ENCODE measurements around the gene B3GNT9.
"Not testable (repeated sequence)": the region's sequence is repeated elsewhere in the genome, so short reads cannot be mapped to it uniquely, and the experiment has no call there.

Gene B3GNT9

DNA sequence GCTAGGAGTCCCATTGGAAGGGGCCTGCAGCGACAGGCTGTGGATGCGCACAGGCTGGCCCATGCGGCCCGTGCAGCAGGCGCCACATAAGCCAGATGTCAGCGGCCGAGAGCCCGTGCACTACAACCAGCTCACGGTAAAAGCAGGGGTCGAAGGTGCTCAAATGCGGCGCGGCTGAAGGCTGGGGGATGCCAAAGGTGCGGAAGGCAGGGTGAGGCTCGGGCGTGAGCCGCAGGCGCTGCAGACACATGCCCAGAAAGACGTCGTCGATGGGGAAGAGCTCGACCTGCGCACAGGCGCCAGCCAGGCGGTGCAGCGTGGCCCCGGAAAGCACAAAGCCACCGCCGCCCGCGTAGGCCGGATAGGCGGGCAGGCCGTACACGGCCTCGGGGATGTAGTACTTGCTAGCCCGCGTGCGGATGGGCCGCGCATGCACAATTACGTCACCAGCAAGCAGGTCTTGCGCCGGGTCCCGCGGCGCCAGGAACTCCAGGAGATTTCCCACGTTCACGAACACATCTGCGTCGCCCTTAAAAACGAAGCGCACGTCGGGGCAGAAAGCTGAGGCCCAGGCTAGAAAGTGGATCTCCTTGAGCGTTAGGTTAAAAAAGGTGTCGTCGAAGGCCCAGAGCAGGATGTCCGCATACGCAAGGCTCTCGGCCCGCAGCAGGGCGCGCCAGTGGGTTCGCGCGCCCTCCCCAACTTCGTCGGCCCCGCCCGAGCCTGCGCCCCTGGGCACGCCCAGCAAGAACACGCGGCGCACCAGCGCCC lies 1.3 kb downstream of the B3GNT9 start:
- DNase-seq: no peak

DNA sequence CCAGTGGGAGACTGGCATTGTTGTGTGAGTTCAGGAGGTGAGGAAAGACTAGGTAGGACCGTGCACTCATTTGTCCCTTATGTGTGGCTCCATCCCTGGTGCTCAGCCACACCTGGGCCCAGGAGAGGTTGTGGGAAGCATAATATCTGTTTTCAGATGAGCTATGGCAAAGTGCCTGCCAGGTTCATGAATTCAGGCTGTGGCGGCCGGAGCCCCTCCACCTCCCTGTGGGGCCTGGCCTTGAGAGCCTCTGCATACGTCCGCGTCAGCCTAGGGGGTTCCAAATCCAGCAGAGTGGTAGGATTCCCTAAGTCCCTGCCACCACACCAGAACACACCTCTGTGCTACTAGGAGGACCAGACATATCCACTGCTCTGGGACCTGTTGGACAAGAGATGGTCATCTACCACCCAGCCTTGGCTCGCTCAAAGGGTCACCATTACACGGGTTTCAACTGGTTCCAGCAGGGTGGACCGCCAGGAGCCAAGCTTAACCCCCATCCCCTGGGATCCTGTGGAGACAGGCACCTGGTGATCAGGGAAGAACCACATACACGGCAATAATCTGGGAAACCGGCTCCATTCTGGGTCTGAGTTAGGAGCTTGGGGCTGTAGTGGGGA lies 2.0 kb downstream of the B3GNT9 start:
- DNase-seq: no peak

DNA sequence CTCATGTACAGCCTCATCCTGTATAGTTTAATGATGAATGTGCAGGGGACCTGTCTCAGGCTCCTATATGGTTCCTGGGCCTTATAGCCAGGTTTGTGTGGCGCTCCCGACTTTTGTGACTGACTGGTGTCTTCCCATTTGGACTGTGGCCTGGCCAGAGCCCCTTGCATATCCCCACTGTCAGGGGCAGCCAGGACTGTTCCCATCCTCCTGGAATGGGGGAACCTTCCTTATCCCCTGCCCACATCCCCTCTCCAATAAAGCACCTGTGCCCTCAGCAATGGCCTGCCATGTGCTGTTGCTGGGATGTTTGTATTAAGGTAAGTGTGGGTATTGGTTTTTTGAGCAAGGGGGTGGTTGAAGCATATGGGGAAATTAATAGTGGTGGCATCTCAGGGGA lies 2.6 kb downstream of the B3GNT9 start:
- no peak for DNase-seq

DNA sequence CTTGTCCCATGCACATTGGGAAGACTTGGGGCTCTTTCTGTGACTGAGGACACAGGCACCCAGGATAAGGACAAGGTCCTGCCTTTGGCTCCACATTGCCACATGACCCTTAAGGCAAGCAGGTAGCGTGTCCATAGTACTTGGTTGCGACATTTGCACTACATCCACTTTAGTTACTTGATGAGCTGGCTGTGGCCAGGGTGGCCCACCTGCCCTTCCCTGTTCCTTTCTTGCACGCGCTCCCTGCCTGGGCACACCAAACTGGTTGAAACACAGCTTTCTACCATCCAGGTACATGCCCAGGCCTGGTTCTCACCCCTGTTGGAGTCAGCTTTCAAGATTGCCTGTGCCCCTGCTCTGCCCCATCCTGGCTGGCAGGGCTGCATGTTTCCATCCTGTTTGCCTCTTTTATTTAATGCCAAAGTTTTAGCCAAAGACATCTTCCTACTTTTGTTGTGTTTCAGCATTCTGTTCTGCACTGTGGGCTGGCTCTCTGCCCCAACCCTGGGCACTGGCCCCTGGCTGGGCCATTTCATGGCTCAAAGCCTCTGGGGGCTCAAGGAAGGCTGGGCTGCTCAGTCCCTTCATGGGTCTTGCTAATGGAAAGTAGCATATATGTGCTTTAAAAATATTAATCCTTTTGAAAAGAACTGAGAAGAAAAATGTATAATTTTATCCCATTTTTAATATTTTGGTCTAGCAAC lies 3.2 kb downstream of the B3GNT9 start:
- no peak for DNase-seq

DNA sequence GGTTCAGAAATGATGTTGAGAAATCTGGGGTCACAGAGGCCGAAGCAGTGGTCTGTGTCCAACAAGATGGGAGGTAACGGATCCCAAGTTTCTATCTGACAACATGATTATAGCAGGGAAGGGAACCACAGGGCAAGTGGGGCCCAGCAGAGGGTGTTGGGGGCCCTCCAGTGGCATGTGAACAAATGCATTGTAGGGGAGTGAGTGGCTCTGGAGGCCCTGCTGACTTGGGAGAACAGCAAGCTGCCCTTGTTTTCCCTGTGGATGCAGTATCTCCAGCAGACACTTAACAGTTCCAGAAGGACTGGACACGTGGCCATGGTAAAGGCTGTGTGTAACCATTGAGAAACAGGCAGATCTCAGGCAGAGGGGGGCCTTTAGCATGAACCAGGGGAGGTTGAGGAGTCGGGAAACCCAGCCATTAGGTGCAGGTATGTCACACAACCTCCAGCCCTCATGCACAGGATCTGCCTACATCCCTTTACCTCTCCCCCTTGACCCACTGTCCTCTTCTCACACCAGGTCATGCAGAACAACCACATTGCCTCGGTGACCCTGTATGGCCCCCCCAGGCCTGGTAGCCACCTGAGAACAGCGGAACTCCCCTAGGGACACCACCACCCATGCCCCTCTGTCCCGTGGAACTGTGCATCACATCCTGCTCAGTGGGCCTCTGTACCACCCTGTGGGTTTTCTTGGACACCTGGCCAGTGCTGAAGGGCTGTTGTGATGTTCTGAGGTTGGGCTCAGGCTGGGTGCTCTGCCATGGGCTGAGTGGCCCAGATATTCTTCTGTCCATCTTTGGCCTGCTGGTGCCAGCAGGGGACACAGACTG lies 4.1 kb downstream of the B3GNT9 start:
- DNase-seq: no peak

DNA sequence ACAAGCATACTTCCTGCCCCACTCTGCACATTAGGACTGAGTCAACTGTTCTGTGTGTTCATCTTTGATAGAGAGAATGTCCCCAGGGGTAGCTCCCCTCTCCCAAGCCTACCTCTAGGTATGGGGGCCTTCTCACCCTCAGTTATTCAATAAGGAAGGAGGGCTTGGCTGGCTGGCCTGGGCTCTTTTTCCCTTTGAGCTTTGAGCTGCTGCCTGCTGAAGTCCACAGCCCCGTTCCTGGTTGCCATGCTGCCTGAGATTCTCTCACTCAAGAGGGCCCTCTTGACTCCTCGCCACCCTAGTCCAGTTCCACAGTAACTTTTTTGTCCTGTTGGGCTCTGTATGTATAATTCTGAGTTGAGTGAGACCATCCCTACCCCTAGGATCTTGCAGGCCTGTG lies 5.1 kb downstream of the B3GNT9 start:
- DNase-seq: no peak

DNA sequence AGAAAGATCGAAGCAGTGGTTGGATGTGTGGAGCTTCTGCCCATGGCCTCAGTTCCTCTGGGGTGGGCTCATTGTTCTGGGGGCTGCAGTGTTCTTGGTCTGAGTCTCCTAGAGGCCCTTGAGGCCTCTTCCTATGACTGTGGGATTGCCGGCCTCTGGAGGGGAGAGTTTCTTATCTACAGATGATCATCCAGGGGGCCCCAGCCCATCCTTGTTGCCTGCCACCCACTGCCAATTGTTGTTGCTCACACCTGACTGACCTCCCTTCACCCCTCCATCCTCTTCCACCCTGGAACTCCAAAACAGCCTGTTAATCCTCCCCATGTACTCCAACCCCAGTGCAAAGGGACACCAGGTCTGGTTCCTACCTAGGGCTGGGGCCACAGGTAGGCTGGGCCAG lies 5.9 kb downstream of the B3GNT9 start:
- DNase-seq: no peak

DNA sequence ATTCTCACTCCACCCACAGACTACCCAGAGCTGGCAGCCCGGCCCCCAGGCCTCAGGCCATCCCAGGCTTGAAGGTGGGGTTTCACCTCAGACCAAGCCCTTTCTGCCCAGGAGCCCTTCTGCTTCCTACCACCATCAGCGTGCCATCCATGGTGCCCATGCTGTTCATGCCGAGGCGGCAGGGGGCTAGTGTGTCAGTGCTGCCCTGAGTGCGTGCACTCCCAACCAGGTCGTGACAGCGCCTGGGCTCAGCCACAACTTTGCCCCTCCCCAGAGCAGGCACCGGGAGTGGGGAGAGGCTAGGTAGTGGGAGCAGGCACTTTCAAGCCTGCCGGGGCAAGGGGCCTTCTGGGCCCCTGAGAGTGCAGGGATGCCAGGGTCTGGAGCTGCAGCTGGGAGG lies 8.5 kb downstream of the B3GNT9 start:
- no peak for DNase-seq

DNA sequence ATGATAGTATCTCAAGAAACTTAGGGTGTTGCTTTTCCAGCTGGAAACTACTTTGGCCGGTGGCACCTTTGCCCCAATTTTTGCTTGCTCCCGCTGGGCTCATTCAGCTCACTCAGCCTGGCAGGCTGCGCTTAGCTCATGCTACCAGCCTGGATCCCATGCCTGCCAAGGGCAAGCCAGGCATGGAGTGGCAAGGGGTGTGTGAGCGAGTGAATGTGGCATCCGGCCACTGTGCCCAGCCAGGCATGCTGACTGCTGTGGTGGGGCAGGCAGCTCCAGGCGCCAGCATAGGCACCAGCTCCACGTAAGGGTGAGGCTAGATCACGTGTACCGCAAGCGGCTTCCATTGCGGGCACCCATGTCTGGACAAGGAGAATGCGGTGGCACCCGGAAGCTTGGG lies 9.4 kb downstream of the B3GNT9 start:
- DNase-seq: no peak

DNA sequence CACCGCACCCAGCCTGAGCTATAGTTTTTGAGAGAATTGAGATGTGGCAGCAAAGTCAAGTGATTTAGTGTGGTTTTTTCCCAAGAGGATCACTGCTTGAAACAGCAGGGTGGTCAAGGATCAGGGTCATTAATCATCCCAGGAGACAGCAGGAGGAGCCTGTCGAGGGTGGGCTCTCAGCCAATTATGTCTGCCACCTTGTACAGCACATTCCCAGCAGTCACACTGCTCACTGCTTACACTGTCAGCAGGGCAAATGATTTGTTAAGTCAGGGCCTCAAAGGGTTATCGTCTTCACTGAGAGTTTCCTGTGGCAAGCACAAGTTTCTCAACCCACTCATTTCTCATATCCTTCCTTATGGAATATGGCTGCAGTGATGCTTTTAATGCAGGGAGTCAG lies 13.2 kb downstream of the B3GNT9 start:
- no peak for DNase-seq

DNA sequence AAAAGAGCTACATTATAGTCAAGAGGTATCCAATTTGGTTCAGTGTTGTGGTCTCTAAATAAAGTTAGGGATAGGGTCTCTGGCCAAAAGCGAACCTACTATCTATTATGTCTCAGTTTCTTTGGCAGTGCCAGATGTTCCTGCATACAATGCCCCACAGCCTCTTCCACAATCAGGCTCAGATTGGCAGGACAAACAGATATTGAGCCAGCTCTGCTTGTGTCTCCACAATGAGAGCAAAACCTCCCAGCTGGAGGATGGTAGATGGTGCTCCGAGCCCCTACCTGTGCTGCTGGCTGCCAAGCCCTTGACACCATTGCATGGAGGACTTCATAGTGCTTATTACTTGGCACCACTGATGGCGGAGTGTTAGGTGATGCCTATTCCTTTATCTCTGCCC lies 21.4 kb downstream of the B3GNT9 start:
- no peak for DNase-seq

DNA sequence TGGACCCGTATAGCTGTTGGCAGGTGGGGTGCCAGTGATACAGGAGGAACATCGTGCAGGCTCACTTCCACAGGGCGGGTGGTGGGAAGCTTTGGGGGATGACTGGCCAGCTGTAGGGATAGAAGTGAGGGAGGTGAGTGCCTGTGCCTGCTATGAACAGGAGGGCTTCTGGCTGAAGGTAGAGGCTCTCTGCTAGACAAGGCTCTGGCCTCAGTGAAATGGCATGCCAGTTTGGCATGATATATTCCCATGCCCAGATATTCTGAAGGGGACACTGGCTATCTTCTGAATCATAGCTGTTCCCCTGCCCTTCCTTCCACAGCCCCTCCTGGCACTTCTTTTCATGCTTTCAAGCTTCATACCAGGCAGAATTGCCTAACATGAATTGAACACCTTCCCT lies 21.9 kb downstream of the B3GNT9 start:
- no peak for DNase-seq

DNA sequence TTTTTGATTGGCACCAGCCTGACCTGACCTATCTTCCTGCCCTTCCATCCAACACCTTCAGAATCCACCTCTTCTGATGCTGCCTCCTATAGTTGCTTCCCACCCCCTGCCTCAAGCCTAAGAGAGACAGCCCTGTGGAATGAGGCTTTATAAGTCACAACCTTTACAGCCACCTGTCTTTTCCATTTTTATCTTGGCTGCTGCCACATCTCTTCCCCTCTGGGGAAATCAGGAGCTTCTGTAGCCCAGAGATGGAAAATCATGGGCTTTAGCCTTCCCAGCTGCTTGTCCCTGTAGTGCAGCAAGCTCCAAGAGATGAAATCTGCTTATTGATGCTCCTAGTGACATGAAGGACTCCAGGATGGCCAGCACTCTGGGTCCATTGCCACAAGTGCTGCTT lies 22.4 kb downstream of the B3GNT9 start:
- DNase-seq: no peak

DNA sequence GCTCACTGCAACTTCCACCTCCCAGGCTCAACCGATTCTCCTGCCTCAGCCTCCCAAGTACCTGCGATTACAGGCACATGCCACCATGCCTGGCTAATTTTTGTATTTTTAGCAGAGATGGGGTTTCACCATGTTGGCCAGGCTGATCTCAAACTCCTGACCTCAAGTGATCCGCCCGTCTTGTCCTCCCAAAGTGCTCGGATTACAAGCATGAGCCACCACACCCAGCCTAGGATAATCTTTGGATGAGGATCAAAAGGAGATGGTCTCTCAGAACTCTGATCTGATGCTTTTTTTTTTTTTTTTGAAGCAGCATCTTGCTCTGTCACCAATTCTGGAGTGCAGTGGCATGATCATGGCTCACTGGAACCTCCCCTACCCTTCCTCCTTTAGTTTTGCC lies 28.0 kb downstream of the B3GNT9 start:
- not testable (repeated sequence) for DNase-seq

DNA sequence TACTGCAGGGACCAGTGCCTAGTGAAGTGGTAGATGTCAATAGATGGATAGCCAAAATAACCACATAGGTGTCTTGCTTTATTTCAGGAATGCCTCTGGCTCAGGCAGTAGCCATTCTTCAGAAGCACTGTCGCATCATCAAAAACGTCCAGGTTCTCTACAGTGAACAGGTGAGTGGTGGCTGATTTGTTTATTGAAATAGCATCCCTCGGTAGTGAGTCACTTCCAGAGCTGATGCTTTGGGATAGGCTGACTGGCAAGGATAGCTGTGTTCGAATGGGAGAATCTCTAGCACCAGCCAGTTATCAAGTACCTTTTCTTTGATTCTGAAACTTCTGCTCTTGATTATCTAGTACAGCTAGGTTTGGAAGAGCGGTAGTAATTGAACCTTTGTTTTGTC lies 30.8 kb downstream of the B3GNT9 start:
- no peak for DNase-seq

DNA sequence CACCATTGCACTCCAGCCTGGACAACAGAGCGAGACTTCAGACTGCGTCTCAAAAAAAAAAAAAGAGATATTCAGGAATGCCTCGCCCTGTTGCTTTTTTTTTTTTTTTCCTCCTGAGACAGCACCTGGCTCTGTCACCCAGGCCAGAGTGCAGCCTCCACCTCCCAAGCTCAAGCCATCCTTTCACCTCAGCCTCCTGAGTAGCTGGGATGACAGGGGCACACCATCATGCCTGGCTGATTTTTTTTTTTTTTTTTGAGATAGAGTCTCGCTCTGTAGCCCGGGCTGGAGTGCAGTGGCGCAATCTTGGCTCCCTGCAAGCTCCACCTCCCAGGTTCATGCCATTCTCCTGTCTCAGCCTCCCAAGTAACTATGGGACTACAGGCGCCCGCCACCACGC lies 33.1 kb downstream of the B3GNT9 start:
- DNase-seq: no peak

DNA sequence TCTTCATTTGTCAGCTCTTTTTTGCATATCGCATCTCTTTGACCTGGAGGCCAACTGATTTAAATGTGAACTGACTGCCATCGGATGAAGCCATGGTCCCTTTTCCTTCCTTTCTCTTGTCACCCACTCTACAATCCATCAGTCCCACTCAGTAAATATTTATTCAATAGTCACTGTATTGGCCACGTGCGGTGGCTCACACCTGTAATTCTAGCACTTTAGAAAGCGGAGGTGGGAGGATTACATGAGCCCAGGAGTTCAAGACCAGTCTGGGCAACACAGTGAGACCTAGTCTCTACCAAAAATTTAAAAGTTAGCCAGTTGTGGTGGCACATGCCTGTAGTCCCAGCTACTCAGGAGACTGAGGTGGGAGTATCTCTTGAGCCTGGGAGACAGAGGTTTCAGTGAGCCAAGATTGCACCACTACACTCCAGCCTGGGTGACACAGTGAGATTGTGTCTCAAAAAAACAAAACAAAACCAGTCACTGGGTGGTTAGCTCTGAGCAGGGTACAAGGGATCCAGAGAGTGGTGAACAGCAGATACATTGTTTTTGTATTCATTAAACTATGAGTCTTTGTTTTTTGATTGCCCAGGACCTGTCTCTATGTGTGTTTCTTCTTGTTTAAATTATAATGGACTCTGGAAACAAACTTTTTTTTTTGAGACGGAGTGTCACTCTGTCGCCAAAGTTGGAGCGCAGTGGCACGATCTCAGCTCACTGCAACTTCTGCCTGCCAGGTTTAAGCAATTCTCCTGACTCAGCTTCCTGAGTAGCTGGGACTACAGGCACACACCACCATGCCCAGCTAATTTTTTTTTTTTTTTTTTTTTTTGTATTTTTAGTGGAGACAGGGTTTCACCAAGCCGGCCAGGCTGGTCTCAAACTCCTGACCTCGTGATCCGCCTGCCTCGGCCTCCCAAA lies 34.1 kb downstream of the B3GNT9 start:
- DNase-seq: no peak

DNA sequence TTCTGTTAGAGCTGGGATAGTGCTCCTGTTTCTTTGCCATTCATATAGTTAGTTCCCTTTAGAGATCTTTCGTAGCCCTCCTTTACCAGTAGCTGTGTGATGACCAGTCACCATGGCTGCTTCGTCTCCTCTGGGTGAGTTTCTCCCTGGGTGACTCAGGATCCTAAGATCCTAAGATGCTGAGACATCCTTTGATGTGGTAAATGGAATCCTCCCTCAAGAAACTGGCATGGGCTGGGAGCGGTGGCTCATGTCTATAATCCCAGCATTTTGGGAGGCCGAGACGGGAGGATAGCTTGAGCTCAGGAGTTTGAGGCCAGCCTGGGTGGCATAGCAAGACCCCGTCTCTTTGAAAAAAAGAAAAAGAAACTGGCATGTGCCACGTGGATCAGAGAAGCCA lies 35.2 kb downstream of the B3GNT9 start:
- DNase-seq: no peak

DNA sequence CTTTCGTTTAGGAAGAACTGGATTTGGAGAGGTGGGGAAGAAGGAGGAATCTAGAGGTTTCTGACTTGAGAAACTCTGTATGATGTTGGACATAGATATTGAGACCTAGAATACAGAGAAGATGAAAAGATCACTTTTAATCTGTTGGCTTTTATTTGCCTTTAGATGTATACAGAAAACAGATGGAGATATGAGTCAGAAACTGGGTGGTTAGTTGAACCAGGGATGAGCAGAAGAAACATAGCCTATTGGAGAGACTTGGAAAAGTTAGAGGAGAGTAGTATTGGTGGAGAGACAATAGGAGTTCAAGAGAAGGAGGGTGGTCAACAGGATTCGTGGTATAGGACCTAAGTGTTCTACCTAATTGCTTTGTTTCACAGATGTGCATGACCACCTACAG lies 36.0 kb downstream of the B3GNT9 start:
- DNase-seq: no peak

DNA sequence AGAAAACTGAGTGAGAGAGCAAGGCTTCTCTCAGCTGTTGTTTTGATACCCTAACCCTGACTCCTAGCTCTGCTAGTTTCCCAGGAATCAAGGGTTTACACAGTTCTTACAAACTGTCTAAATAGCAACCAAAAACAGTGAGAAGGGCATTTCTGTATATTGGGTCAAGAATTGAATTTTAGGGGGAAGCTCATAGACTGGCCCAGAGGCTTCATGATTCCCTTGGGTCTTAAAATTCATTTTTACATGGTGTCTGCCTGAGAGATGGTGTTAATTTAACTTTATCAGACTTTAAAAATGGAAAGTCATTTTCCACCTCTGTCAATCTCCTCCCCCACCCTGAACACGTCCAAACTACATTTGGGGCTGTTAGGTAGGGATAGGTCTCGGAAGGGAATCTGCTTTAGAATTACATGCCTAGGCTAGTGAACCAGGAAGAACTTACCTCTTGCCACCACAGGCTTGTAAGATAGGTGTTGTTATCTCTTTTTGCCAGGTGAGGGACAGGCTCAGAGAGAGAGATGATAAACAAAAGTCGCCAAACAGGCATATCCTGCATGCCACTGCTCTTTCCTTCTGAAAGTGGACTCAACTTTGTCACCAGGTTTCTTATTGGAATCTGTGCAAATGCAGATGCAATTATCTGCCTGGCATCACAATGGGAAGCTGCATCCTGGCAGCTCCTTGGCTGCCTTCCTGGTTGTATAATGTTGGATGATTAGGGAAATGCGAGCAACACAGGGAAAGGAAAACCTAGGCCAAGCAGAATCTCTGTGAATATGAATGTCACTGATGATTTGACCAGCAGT lies 38.0 kb downstream of the B3GNT9 start:
- no peak for DNase-seq

DNA sequence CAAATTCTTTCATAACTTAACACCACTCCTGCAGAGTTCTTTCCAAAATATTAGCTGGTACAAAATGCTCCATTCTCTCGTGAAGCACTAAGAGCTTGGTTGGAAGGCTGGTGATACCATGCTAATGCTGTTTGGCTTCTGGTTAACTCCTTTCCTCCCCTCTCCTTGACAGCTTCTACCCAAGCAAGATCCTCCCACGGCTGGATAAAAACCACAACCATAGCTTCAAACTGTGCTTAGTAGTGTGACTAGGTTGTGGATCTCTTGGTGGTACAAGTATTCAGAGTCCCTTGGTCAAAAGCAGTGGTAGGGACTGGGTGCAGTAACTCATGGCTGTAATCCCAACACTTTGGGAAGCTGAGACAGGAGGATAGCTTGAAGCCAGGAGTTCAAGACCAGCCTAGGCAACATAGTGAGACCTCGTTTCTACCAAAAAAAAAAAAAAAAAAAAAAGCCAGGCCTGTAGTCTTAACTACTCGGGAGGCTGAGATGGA lies 38.8 kb downstream of the B3GNT9 start:
- no peak for DNase-seq

All from eye (tissue), 1 donor.